ENCODE data around the gene RASGEF1C.

RASGEF1C gene

GRCh38 chr5:180169248-180170105 lies 39.5 kb downstream of the RASGEF1C start:
- TF ChIP-seq GATA1 (IDR thresholded peaks at IDR 0.05; ENCODE audit: low read depth, low read length) (no peak), POLR2A (IDR thresholded peaks at IDR 0.05; ENCODE audit: low read length) (no peak)
- DNase-seq, result no peak

GRCh38 chr5:180168758-180169157 lies 40.3 kb downstream of the RASGEF1C start:
- DNase-seq, result no peak
- TF ChIP-seq GATA1 (IDR thresholded peaks at IDR 0.05; ENCODE audit: low read depth, low read length) (no peak), POLR2A (IDR thresholded peaks at IDR 0.05; ENCODE audit: low read length) (no peak)

GRCh38 chr5:180166176-180166575 lies 42.8 kb downstream of the RASGEF1C start:
- TF ChIP-seq POLR2A (IDR thresholded peaks at IDR 0.05; ENCODE audit: low read length) (no peak), GATA1 (IDR thresholded peaks at IDR 0.05; ENCODE audit: low read depth, low read length) (no peak)
- DNase-seq, result no peak

GRCh38 chr5:180162304-180162661 lies 46.7 kb downstream of the RASGEF1C start:
- no peak for TF ChIP-seq GATA1 (IDR thresholded peaks at IDR 0.05; ENCODE audit: low read depth, low read length)
- TF ChIP-seq POLR2A (IDR thresholded peaks at IDR 0.05; ENCODE audit: low read length), result no peak

GRCh38 chr5:180161420-180162303 lies 47.3 kb downstream of the RASGEF1C start:
- no peak for DNase-seq
- no peak for TF ChIP-seq POLR2A (IDR thresholded peaks at IDR 0.05; ENCODE audit: low read length)
- no peak for TF ChIP-seq GATA1 (IDR thresholded peaks at IDR 0.05; ENCODE audit: low read depth, low read length)

More at GRCh38 chr5:180162304-180162661, 46.7 kb downstream of the RASGEF1C start:
- DNase-seq, result no peak

GRCh38 chr5:180160789-180161188 lies 48.2 kb downstream of the RASGEF1C start:
- TF ChIP-seq POLR2A (IDR thresholded peaks at IDR 0.05; ENCODE audit: low read length) (no peak), GATA1 (IDR thresholded peaks at IDR 0.05; ENCODE audit: low read depth, low read length) (no peak)

GRCh38 chr5:180160215-180160614 lies 48.8 kb downstream of the RASGEF1C start:
- no peak for DNase-seq
- TF ChIP-seq POLR2A (IDR thresholded peaks at IDR 0.05; ENCODE audit: low read length) (no peak), GATA1 (IDR thresholded peaks at IDR 0.05; ENCODE audit: low read depth, low read length) (no peak)

More at GRCh38 chr5:180160789-180161188, 48.2 kb downstream of the RASGEF1C start:
- no peak for DNase-seq

GRCh38 chr5:180159756-180160155 lies 49.3 kb downstream of the RASGEF1C start:
- no peak for DNase-seq

GRCh38 chr5:180157866-180158265 lies 51.1 kb downstream of the RASGEF1C start:
- TF ChIP-seq GATA1 (IDR thresholded peaks at IDR 0.05; ENCODE audit: low read depth, low read length), result no peak
- no peak for TF ChIP-seq POLR2A (IDR thresholded peaks at IDR 0.05; ENCODE audit: low read length)
- DNase-seq, result no peak

More at GRCh38 chr5:180159756-180160155, 49.3 kb downstream of the RASGEF1C start:
- no peak for TF ChIP-seq GATA1 (IDR thresholded peaks at IDR 0.05; ENCODE audit: low read depth, low read length)
- no peak for TF ChIP-seq POLR2A (IDR thresholded peaks at IDR 0.05; ENCODE audit: low read length)

- no peak for TF ChIP-seq GATA1 (IDR thresholded peaks at IDR 0.05; ENCODE audit: low read depth, low read length)
- no peak for DNase-seq
These were observed 52.9 kb downstream of the RASGEF1C start for GRCh38 chr5:180156141-180156540.

- TF ChIP-seq POLR2A (IDR thresholded peaks at IDR 0.05; ENCODE audit: low read length) (no peak), GATA1 (IDR thresholded peaks at IDR 0.05; ENCODE audit: low read depth, low read length) (no peak)
- no peak for DNase-seq
These were observed 53.6 kb downstream of the RASGEF1C start for GRCh38 chr5:180155365-180155926.

- TF ChIP-seq GATA1 (IDR thresholded peaks at IDR 0.05; ENCODE audit: low read depth, low read length) (no peak), POLR2A (IDR thresholded peaks at IDR 0.05; ENCODE audit: low read length) (no peak)
- no peak for DNase-seq
These were observed 54.1 kb downstream of the RASGEF1C start for GRCh38 chr5:180154821-180155364.

- TF ChIP-seq GATA1 (IDR thresholded peaks at IDR 0.05; ENCODE audit: low read depth, low read length) (no peak), POLR2A (IDR thresholded peaks at IDR 0.05; ENCODE audit: low read length) (no peak)
- no peak for DNase-seq
These were observed 55.0 kb downstream of the RASGEF1C start for GRCh38 chr5:180153991-180154390.

- TF ChIP-seq POLR2A (IDR thresholded peaks at IDR 0.05; ENCODE audit: low read length), result no peak
- TF ChIP-seq GATA1 (IDR thresholded peaks at IDR 0.05; ENCODE audit: low read depth, low read length), result no peak
These were observed 55.9 kb downstream of the RASGEF1C start for GRCh38 chr5:180153099-180153498.

More at GRCh38 chr5:180153099-180153498, 55.9 kb downstream of the RASGEF1C start:
- DNase-seq, result no peak

Measured in erythroblast (primary cell).